PFSK-1 (cell line): ENCODE measurements around the gene MMP2.

Experiments used
- FOXP2 ChIP-seq: optimal IDR thresholded peaks from 2 replicates; pipeline ENCODE3; 2011; ENCODE audit warnings: borderline replicate concordance, control low read depth, inconsistent platforms; ENCODE audit not compliant: insufficient read depth; ENCODE audit errors: extremely low read length, extremely low read depth
- POLR2AphosphoS5 ChIP-seq: IDR thresholded peaks from 2 replicates; pipeline ENCODE4 v1.6.1; 2012; ENCODE audit warnings: low read depth, mild to moderate bottlenecking, control low read depth, low read length, moderate library complexity
- SIN3A ChIP-seq: IDR thresholded peaks from 2 replicates; pipeline ENCODE4 v1.6.1; 2012; ENCODE audit warnings: mild to moderate bottlenecking, low read length, moderate library complexity, borderline replicate concordance; ENCODE audit not compliant: insufficient read depth
- TAF1 ChIP-seq: IDR thresholded peaks from 2 replicates; pipeline ENCODE4 v1.6.1; 2012; ENCODE audit warnings: low read length, control low read depth, borderline replicate concordance; ENCODE audit not compliant: insufficient read depth
- TF ChIP-seq, protein P1 (sequence below), 2 experiments: IDR thresholded peaks; 2 replicates each; pipeline versions ENCODE4 v1.6.1 to v1.8.0; 2011 to 2012; ENCODE audit warnings: low read depth in 2 of 2, low read length in 2 of 2, control low read depth in 1 of 2, inconsistent platforms in 1 of 2, mild to moderate bottlenecking in 1 of 2, moderate library complexity in 1 of 2; ENCODE audit not compliant: insufficient read depth in 1 of 2

The MMP2 gene

DNA sequence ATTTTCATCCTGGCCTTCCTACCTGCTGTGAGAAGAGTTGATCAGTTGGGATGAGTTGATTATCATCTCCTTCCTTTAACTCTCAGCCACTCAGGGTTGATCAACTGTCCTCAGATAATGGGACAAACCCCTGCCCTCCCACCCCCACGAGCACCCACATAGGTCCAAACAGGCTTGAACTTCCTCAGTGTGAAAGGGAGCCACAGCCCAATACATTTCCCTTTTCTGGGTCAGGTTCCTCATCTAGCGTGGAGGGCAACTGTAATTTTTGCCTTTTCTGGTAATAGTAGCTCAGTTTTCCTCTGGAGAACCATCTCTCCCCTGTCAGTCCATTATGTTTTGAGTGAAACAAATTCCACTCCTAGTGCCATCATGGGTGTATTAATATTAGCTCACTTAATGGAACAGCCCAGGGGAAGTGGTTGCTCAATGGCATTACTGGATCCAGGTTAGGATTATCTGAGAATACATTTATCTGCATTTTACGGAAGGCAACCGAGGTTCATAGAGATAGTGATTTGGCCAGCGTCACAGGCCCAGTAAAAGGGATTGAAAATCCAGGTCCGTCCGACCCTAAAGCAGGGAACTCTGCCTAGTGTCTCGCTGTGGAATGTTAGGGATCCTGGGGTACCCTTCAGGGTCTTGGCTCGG lies 29.4 kb downstream of the MMP2 start:
- TF ChIP-seq SIN3A (no peak), TAF1 (no peak), FOXP2 (no peak), POLR2AphosphoS5 (no peak)
- TF ChIP-seq, protein P1, sequence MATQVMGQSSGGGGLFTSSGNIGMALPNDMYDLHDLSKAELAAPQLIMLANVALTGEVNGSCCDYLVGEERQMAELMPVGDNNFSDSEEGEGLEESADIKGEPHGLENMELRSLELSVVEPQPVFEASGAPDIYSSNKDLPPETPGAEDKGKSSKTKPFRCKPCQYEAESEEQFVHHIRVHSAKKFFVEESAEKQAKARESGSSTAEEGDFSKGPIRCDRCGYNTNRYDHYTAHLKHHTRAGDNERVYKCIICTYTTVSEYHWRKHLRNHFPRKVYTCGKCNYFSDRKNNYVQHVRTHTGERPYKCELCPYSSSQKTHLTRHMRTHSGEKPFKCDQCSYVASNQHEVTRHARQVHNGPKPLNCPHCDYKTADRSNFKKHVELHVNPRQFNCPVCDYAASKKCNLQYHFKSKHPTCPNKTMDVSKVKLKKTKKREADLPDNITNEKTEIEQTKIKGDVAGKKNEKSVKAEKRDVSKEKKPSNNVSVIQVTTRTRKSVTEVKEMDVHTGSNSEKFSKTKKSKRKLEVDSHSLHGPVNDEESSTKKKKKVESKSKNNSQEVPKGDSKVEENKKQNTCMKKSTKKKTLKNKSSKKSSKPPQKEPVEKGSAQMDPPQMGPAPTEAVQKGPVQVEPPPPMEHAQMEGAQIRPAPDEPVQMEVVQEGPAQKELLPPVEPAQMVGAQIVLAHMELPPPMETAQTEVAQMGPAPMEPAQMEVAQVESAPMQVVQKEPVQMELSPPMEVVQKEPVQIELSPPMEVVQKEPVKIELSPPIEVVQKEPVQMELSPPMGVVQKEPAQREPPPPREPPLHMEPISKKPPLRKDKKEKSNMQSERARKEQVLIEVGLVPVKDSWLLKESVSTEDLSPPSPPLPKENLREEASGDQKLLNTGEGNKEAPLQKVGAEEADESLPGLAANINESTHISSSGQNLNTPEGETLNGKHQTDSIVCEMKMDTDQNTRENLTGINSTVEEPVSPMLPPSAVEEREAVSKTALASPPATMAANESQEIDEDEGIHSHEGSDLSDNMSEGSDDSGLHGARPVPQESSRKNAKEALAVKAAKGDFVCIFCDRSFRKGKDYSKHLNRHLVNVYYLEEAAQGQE (IDR thresholded peaks at IDR 0.05; ENCODE audit: insufficient read depth in 1 of 2, low read depth in 2 of 2, low read length in 2 of 2) = no peak

DNA sequence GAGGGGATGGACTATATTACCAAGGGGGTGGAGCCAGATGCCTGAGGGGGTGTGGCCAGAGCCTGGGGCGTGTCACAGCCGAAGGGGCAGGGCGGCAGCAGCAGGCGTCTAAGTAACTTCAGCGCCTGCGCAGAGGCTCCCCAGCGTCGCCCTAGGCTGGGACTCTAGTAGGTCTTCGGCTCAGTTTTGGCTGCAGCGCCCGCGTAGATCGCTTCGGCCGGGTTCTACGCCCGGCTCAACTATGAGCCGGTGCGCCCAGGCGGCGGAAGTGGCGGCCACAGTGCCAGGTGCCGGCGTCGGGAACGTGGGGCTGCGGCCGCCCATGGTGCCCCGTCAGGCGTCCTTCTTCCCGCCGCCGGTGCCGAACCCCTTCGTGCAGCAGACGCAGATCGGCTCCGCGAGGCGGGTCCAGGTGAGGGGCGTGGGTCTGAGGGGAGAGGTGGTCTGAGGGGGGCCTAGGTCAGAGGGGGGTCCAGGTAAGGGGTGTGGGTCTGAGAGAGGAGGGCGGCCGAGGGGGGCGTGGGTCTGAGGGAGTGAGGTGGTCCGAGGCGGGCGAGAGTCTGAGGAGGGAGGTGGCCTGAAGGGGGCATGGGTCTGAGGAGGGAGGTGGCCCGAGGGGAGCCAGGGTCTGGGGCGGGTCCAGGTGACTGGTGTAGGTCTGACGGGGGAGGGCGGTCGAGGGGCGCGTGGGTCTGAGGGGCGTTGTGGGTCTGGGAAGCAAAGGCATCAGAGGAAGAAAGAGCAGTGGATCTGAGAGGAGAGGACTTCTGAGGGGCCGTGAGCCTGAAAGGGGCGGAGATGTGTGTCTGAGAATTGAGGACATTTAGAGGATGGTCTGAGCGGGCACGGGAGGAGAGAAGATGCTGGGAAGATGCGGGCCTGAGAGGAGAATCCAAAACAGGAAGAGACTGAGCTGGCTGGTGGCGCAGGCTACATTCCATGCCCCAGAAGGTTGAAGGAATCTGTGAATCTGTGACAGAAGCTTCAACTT lies 30.2 kb downstream of the MMP2 start, which contains the start of gene LPCAT2:
Gene LPCAT2 (plus strand): TSS at position 132 of the 991 bp plus-strand sequence. CDS start 110 bp downstream, at position 242.
- TF ChIP-seq SIN3A (no peak), TAF1 (no peak), POLR2AphosphoS5 (peak; percentile 58; the same call in 1 of the 2 replicates), FOXP2 (no peak)
- TF ChIP-seq, protein P1 (IDR thresholded peaks at IDR 0.05; ENCODE audit: insufficient read depth in 1 of 2, low read depth in 2 of 2, low read length in 2 of 2) = no peak

DNA sequence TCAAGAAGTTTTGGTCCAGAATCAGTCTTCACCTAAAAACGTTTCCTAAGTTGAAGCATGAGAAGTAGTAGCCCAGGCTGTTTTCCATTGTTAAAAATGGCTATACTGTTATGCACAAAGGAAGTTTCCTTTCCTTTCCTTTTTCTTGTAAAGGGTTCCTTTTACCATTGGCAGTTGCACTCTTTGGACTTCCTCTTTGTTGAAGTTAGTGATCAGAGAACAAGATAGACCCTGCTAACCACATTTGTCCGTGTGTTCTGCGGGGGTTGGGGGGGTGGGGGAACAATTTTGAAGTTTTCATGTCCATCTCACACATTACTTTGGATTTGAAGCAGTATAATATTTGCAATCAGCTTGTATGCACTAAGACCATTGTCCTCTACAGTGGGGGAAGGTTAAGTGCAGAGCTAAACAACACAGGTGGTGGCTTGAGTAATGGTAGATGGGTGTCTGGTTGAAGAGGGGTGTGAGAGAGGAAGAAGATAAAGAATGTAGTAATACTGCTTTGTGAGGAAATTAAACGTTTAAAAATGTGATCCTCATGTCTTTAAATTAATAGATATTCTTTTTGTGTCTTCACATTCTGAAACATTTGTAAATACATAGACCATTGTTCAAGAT lies 31.3 kb downstream of the MMP2 start:
- TF ChIP-seq, protein P1 (IDR thresholded peaks at IDR 0.05; ENCODE audit: insufficient read depth in 1 of 2, low read depth in 2 of 2, low read length in 2 of 2) = no peak
- TF ChIP-seq POLR2AphosphoS5 = no peak

DNA sequence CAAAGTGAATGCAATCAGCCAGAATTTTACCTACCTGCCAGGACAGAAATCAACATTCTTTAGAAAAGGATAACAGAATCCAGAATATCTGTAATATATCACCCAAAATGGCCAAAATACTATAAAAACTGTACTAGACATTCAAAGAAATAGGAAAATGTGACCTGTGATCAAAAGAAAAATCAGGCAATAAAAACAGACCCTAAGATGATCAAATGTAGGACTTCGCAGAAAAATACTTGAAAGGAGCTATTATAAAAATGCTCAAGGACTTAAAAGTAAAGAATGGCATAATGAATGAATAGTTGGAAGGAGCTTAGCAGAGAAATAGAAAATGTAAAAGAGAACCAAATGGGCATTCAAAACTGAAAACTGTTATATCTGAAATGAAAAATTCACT lies 33.9 kb downstream of the MMP2 start:
- TF ChIP-seq SIN3A = no peak

DNA sequence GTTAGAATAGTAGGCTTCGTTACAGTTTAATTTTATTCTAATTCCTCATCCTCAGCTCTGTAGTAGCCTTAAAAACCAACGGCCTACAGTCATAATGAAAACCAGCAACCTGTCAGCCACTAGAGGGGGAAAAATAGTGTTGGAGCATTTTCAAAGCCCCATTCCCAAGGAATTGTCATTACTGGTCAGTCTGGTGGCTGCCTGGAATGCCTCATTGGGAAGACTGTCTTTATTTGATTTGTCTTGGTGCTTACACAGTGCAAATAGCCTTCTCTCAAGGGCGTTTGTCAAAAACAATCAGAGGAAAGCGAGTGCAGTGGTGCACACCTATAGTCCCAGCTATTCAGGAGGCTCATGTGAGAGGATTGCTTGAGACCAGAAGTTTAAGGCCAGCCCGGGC lies 34.6 kb downstream of the MMP2 start:
- TF ChIP-seq, protein P1 (IDR thresholded peaks at IDR 0.05; ENCODE audit: insufficient read depth in 1 of 2, low read depth in 2 of 2, low read length in 2 of 2) = no peak
- TF ChIP-seq POLR2AphosphoS5 (no peak), SIN3A (no peak), FOXP2 (no peak), TAF1 (no peak)
